ENCODE measurements around the gene SF1. TPM values are rescaled to one million over a fixed set of nuclear protein-coding genes. Genes with fewer than 3 reads are reported as not detected.

The SF1 gene
- total RNA-seq, 1 donor from 2014 or later = 533 TPM

DNA sequence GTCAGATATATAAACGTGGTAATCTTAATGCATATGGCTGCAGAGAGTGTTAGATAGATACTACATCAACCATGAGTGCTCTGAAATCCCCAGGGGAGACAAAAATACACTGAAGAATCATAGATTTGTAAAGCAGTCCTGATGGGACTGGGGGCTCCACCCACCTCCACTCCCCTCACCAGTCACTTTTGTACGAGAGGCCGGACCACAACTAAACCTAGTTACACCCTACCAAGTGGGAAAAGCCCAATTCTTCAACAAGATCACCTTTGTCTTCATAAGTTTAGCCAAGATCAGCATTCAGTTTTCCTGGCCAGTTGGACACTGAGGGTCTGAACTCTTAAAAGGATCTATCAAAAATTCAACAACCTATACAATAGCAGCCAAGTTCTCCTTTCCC, 1.5 kb downstream of the SF1 start:
- peak overlapping the region; percentile 88 for H3K27ac Mint-ChIP-seq
- DNase-seq (ENCODE audit: low spot score in 2 of 2, unreplicated experiment in 2 of 2) = no peak
- peak overlapping the region; percentile 79 for H3K4me3 Mint-ChIP-seq
- no peaks in the 10 kb centered on the region for H3K27me3 Mint-ChIP-seq (ENCODE audit: low read depth)
- no peaks in the 10 kb centered on the region for H3K9me3 Mint-ChIP-seq
- TF ChIP-seq, protein P1, sequence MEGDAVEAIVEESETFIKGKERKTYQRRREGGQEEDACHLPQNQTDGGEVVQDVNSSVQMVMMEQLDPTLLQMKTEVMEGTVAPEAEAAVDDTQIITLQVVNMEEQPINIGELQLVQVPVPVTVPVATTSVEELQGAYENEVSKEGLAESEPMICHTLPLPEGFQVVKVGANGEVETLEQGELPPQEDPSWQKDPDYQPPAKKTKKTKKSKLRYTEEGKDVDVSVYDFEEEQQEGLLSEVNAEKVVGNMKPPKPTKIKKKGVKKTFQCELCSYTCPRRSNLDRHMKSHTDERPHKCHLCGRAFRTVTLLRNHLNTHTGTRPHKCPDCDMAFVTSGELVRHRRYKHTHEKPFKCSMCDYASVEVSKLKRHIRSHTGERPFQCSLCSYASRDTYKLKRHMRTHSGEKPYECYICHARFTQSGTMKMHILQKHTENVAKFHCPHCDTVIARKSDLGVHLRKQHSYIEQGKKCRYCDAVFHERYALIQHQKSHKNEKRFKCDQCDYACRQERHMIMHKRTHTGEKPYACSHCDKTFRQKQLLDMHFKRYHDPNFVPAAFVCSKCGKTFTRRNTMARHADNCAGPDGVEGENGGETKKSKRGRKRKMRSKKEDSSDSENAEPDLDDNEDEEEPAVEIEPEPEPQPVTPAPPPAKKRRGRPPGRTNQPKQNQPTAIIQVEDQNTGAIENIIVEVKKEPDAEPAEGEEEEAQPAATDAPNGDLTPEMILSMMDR (IDR thresholded peaks at IDR 0.05; ENCODE audit: unreplicated experiment) = no peak
- H3K4me1 Mint-ChIP-seq = peaks cover 29% of the 10 kb centered on the region
- peaks cover 40% of the 10 kb centered on the region for H3K36me3 Mint-ChIP-seq

DNA sequence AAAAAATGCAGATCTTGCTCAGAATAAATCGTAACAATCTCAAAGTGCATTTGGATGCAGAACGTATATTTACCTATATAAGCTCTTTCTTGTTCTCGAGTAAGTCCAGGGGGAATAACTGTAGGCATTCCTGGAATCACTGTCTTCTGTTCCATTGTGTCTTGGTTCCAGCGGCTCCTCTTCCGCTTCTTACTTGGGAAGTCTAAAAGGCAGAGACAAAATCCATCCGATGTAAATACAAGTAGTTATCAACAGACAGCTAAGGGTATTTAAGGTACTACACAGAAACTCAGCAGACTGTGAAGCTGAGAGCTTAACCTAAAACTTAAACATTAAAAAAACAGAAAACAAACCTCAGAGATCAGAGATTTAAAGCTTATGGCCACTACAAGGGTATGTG, 1.9 kb downstream of the SF1 start:
- Mint-ChIP-seq H3K27me3 (ENCODE audit: low read depth) (no peaks in the 10 kb centered on the region), H3K4me1 (peaks cover 29% of the 10 kb centered on the region), H3K27ac (peak overlapping the region; percentile 88), H3K9me3 (no peaks in the 10 kb centered on the region), H3K36me3 (peaks cover 44% of the 10 kb centered on the region), H3K4me3 (peak overlapping the region; percentile 79)
- no peak for DNase-seq (ENCODE audit: low spot score in 2 of 2, unreplicated experiment in 2 of 2)
- TF ChIP-seq, protein P1 (IDR thresholded peaks at IDR 0.05; ENCODE audit: unreplicated experiment) = no peak

DNA sequence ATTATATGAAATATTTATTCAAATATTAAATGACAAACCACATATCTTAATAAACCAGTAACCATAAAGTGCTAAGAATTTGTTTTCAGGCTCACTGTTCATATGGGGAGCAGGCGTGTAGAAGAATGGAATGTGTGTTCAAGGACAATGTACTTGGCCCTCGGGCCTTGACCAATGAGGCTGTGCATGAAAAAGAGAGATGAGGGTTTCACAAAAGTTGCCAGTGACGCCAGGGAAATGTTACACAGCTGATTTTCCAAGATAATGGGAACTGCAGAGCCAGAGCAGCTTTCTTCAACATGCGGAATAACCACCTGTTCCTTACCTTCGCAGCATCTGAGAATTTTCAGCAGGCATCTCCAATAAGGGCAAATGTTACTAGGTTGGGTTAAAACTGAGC, 4.2 kb downstream of the SF1 start:
- H3K27ac Mint-ChIP-seq = no peak overlapping the region
- H3K9me3 Mint-ChIP-seq = no peaks in the 10 kb centered on the region
- H3K36me3 Mint-ChIP-seq = peaks cover 58% of the 10 kb centered on the region
- H3K4me3 Mint-ChIP-seq = no peak overlapping the region
- H3K27me3 Mint-ChIP-seq (ENCODE audit: low read depth) = no peaks in the 10 kb centered on the region
- no peak for DNase-seq (ENCODE audit: low spot score in 2 of 2, unreplicated experiment in 2 of 2)
- TF ChIP-seq, protein P1 (IDR thresholded peaks at IDR 0.05; ENCODE audit: unreplicated experiment) = no peak
- peaks cover 24% of the 10 kb centered on the region for H3K4me1 Mint-ChIP-seq

DNA sequence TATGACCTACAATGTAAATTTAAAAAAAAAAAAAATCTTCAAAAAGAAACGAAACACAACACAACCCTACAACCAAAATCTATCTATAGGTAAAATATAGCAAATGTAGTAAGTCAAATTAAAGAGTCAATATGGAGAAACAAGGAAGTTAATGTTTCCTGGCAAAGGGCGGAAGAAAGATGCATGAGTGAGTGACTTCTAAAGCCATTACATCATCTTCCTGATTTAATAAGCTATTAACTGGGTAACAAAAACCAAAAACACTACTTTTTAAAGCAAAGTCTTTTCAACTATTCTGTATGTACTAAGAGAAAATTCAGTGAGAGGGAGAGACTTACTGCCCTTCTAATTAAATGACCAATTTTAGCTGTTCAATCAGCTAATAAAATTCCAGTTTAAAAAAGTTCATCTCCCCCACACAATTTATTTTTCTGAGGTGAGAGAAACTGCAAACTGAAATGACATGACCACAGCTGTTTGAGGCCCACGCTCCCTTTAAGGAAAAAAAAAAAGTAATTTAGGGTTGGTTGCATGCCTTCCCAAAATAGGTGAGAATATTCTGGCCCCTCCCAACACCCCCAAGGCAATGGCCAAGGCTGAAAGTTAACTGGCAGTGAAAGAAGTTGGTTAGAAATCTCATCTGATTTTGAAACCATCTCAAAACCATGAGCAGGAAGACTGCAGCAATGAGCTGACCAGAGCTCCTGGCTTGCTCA, 5.9 kb downstream of the SF1 start:
- H3K4me1 Mint-ChIP-seq = peaks cover 21% of the 10 kb centered on the region
- no peaks in the 10 kb centered on the region for H3K9me3 Mint-ChIP-seq
- no peaks in the 10 kb centered on the region for H3K27me3 Mint-ChIP-seq (ENCODE audit: low read depth)
- H3K4me3 Mint-ChIP-seq = no peak overlapping the region
- TF ChIP-seq, protein P1 (IDR thresholded peaks at IDR 0.05; ENCODE audit: unreplicated experiment) = no peak
- no peak for DNase-seq (ENCODE audit: low spot score in 2 of 2, unreplicated experiment in 2 of 2)
- peaks cover 70% of the 10 kb centered on the region for H3K36me3 Mint-ChIP-seq
- no peak overlapping the region for H3K27ac Mint-ChIP-seq

DNA sequence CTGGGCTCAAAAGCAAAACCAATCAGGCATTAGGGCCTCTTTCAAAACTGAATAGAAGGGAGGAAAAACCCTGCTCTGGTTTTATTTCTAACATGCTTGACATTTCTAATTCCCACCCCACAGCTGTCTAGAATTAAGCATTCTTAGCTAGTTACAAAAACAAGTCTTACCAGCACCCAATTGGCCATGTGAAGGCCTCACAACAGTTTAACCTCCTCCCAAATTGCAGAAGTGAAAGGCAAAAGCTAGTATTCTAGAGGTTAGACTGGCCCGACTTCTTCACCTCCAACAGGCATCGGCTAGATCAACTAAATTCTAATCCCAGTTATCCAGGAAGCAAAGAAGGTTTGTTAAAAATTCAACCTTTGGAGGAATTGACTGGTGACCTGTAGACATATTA, 6.5 kb downstream of the SF1 start:
- DNase-seq (ENCODE audit: low spot score in 2 of 2, unreplicated experiment in 2 of 2) = no peak
- H3K9me3 Mint-ChIP-seq = no peaks in the 10 kb centered on the region
- TF ChIP-seq, protein P1 (IDR thresholded peaks at IDR 0.05; ENCODE audit: unreplicated experiment) = no peak
- H3K27ac Mint-ChIP-seq = no peak overlapping the region
- no peak overlapping the region for H3K4me3 Mint-ChIP-seq
- peaks cover 69% of the 10 kb centered on the region for H3K36me3 Mint-ChIP-seq
- H3K27me3 Mint-ChIP-seq (ENCODE audit: low read depth) = no peaks in the 10 kb centered on the region
- H3K4me1 Mint-ChIP-seq = peaks cover 15% of the 10 kb centered on the region
